NCI-H1417 treated with DMSO at 0.1 percent for 48 hours (cell line): Measurements from ENCODE around the gene GCAT.

Experiments used
- DNase-seq: peaks from one replicate; lab custom pipeline; 2025; lab: John Stamatoyannopoulos, UW

GCAT gene

GRCh38 chr22:37807410-37808293 is at the start of gene GCAT:
TSS of gene GCAT (plus strand) at chr22:37807934. CDS start at chr22:37807968, 34 bp downstream.
- no peak for DNase-seq

GRCh38 chr22:37758694-37759093 is 49.0 kb upstream of the GCAT start:
- DNase-seq: no peak

- DNase-seq: no peak
Measured at GRCh38 chr22:37759281-37759680, 48.5 kb upstream of the GCAT start.

- no peak for DNase-seq
Measured at GRCh38 chr22:37760152-37760551, 47.6 kb upstream of the GCAT start.

- DNase-seq: no peak
Measured at GRCh38 chr22:37762389-37762836, 45.3 kb upstream of the GCAT start.

- no peak for DNase-seq
Measured at GRCh38 chr22:37763012-37763411, 44.7 kb upstream of the GCAT start.

- no peak for DNase-seq
Measured at GRCh38 chr22:37763652-37764051, 44.1 kb upstream of the GCAT start.

GRCh38 chr22:37764622-37765021 is 43.1 kb upstream of the GCAT start:
- DNase-seq: no peak

GRCh38 chr22:37765498-37765897 is 42.2 kb upstream of the GCAT start:
- no peak for DNase-seq

- no peak for DNase-seq
Measured at GRCh38 chr22:37765953-37766576, 41.7 kb upstream of the GCAT start.

- DNase-seq: no peak
Measured at GRCh38 chr22:37768273-37768672, 39.5 kb upstream of the GCAT start.

GRCh38 chr22:37769056-37769455 is 38.7 kb upstream of the GCAT start:
- no peak for DNase-seq

- no peak for DNase-seq
Measured at GRCh38 chr22:37771081-37771480, 36.7 kb upstream of the GCAT start.

- no peak for DNase-seq
Measured at GRCh38 chr22:37771702-37772427, 35.9 kb upstream of the GCAT start.

GRCh38 chr22:37774728-37775127 is 33.0 kb upstream of the GCAT start:
- no peak for DNase-seq

- no peak for DNase-seq
Measured at GRCh38 chr22:37775785-37776638, 31.7 kb upstream of the GCAT start.

- DNase-seq: no peak
Measured at GRCh38 chr22:37776639-37777005, 31.1 kb upstream of the GCAT start.

GRCh38 chr22:37777122-37777687 is 30.5 kb upstream of the GCAT start:
- no peak for DNase-seq

GRCh38 chr22:37778370-37779009 is 29.2 kb upstream of the GCAT start:
- no peak for DNase-seq

- no peak for DNase-seq
Measured at GRCh38 chr22:37781434-37782059, 26.2 kb upstream of the GCAT start.
